ENCODE measurements around the gene HPSE.

GRCh38 chr4:83247415-83248357 lies 87.0 kb downstream of the HPSE start:
- TF ChIP-seq CTCF (IDR thresholded peaks at IDR 0.05; ENCODE audit: poor library complexity, severe bottlenecking) (no peak), RAD21 (conservative IDR thresholded peaks at IDR 0.05) (no peak), EZH2 (IDR thresholded peaks at IDR 0.05; ENCODE audit: borderline replicate concordance, insufficient read depth, low read length, poor library complexity, severe bottlenecking) (no peak), EP300 (conservative IDR thresholded peaks at IDR 0.05; ENCODE audit: poor library complexity, severe bottlenecking) (no peak), TAF1 (IDR thresholded peaks at IDR 0.05; ENCODE audit: low read depth) (no peak)
